NCI-H774 (cell line): ENCODE measurements around the gene THBS1.
A peak's percentile ranks its signal among the peaks of the same experiment; 100 is the strongest.

ENCODE experiments used
- DNase-seq: peaks from one replicate; lab custom pipeline; 2025; lab: John Stamatoyannopoulos, UW

Gene THBS1

DNA sequence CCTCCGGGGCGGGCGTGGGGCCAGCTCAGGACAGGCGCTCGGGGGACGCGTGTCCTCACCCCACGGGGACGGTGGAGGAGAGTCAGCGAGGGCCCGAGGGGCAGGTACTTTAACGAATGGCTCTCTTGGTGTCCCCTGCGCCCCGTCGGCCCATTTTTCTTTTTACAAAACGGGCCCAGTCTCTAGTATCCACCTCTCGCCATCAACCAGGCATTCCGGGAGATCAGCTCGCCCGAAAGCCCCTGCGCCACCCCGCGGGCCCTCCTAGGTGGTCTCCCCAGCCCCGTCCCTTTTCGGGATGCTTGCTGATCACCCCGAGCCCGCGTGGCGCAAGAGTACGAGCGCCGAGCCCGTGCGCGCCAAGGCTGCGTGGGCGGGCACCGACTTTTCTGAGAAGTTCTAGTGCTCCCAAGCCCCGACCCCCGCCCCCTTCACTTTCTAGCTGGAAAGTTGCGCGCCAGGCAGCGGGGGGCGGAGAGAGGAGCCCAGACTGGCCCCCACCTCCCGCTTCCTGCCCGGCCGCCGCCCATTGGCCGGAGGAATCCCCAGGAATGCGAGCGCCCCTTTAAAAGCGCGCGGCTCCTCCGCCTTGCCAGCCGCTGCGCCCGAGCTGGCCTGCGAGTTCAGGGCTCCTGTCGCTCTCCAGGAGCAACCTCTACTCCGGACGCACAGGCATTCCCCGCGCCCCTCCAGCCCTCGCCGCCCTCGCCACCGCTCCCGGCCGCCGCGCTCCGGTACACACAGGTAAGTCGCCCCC lies at the start of gene THBS1:
TSS of gene THBS1 (plus strand) at position 595 of the 757 bp plus-strand sequence. CDS start 779 bp downstream, outside the sequence.
- no peak for DNase-seq

- no peak for DNase-seq
Measured at GRCh38 chr15:39534996-39535395, 45.9 kb upstream of the THBS1 start.

DNA sequence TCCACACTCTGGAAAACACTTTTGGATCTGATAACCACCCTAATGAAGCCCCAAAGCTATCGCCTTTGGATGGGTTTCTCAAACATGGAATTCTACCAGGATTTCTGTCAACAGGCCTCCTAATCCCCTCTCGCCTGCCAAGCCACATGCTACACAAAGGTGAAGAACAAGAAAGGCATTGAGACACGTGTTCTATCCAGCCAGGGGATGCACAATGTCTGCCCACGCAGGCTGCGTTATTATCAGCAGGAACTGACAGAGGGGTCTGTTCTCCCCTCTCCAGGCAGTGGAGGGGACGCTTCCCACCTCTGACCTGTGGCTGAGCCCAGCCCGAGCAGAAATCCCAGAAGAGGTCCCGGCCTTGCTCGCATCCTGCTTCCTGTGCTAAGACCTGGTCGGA lies 45.4 kb upstream of the THBS1 start:
- no peak for DNase-seq

DNA sequence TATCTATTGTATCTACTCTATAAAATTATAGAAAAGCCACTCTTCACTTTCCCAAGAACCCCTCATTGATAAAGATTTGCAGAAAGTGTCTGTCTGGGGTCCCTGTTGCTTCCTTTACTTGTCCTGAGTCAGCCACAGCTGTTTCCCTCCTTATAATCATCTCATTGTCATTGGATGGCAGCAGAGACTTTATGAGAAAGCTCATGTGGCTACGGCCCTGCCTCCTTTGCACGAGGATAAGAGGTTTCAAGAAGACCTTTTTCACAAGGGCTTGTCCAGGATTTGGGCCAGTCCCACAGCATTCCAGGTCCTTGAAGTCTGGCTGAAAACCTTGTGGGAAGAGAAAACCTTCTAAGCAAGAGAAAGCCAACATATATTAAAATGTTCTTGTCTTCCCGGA lies 41.9 kb upstream of the THBS1 start:
- no peak for DNase-seq

GRCh38 chr15:39539466-39539865 lies 41.4 kb upstream of the THBS1 start:
- no peak for DNase-seq

GRCh38 chr15:39539973-39540558 lies 40.8 kb upstream of the THBS1 start:
- DNase-seq: no peak

DNA sequence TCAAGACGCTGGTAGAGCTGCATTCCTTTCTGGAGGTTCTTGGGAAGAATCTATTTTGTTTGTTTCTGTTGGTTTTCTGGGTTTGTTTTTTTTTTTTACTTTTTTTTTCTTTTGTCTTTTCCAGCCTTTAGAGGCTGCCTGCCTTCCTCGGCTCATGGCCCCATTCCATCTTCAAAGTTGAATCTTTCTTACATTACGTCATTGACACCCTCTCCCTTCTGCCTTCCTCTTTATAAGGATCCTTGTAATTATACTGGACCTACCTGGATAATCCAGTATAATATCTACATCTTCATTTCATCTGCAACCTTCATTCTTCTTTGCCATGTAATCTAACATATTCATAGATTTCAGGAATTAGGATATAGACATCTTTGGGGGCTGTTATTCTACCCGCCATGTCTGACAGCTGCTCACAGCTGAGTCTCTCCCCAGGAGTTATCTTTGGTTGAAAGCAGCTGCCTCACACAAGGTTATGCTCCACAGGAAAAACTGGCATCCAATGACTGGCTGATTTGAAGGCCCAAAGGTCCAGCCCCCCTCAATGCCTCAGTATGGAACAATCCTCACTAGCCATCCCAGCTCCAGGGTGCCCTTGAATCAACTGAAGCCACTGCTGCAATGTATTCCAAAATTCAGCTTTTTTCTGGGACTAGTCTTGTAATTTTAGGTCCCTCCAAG lies 38.4 kb upstream of the THBS1 start:
- no peak for DNase-seq

GRCh38 chr15:39543651-39544050 lies 37.2 kb upstream of the THBS1 start:
- no peak for DNase-seq

GRCh38 chr15:39546842-39547241 lies 34.0 kb upstream of the THBS1 start:
- no peak for DNase-seq

GRCh38 chr15:39548561-39548960 lies 32.3 kb upstream of the THBS1 start:
- no peak for DNase-seq

- no peak for DNase-seq
Measured at GRCh38 chr15:39549912-39550311, 31.0 kb upstream of the THBS1 start.

- DNase-seq: no peak
Measured at GRCh38 chr15:39551476-39551875, 29.4 kb upstream of the THBS1 start.

GRCh38 chr15:39552556-39552955 lies 28.3 kb upstream of the THBS1 start:
- no peak for DNase-seq

- DNase-seq: peak; percentile 36
Measured at GRCh38 chr15:39553947-39554693, 26.8 kb upstream of the THBS1 start.

GRCh38 chr15:39554746-39555387 lies 26.0 kb upstream of the THBS1 start:
- DNase-seq: no peak

DNA sequence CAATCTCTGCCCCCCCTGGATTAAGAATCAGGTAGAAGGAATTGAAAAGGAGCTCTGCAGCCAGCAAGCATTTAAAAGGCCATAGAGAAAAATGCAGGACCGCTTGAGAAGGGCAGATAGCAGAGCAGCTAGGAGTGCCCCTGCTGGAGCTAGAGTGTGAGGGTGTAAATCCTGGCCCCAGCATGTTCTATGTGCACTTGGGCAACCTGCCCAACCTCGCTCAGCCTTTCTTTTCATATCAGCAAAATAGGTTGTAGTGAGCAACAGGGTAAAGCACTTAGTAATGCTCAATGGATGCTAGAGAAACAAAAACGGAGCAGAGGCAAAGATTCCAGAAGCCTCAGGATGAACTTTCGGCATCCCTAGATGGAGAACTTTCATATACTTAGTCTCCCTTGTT lies 25.0 kb upstream of the THBS1 start:
- no peak for DNase-seq

- no peak for DNase-seq
Measured at GRCh38 chr15:39556461-39556860, 24.4 kb upstream of the THBS1 start.

GRCh38 chr15:39558421-39558820 lies 22.5 kb upstream of the THBS1 start:
- no peak for DNase-seq

- DNase-seq: no peak
Measured at GRCh38 chr15:39564972-39565665, 15.8 kb upstream of the THBS1 start.

DNA sequence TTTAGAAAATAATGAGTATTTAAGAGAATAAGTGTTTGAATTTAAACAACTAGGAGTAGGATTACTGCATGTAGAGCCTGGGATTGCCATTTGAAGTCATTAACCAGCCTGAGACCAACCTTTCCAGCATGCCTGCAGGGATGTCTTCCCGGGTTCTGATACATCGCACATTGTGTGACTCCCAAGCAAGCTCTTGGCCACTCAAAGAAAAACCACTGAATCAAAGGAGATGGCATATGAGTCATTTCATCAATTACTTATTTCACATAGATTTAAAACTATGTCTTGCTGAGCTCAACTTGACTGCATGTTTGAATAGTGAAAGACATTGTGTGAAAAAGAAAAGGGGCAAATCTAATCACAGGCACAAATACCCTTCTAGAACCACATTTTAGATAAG lies 15.0 kb upstream of the THBS1 start:
- no peak for DNase-seq

- DNase-seq: no peak
Measured at GRCh38 chr15:39573287-39573686, 7.6 kb upstream of the THBS1 start.
